H1 (cell line): ENCODE data around the gene PTPN22. TPM values are rescaled to one million over a fixed set of nuclear protein-coding genes. Genes with fewer than 3 reads are reported as not detected.

Experiments
- CTCF ChIA-PET: fragments of 300-600 bp; sonication (Branson Sonifier 250); formaldehyde crosslinking; loops from one replicate; lab custom pipeline; 2021; ENCODE audit not compliant: partially characterized antibody; lab: Charles Lee
- POLR2A ChIA-PET: fragments of 300-600 bp; sonication (Branson Sonifier 250); formaldehyde crosslinking; loops from one replicate; lab custom pipeline; 2021; ENCODE audit warnings: inconsistent platforms; ENCODE audit not compliant: partially characterized antibody; lab: Charles Lee
- DNase-seq, 2 experiments: peaks; one replicate each; pipeline versions ENCODE4 v3.0.0 to v3.0.0-alpha.2; 2010 to 2022; ENCODE audit warnings: low spot score in 2 of 2, low read depth in 1 of 2, mixed read lengths in 1 of 2
- FAIRE-seq: peaks from 2 replicates; lab custom pipeline; 2011; peaks lifted over from hg19 to GRCh38; lab: Jason Lieb, UNC
- H2AFZ ChIP-seq: 2 replicates; pipeline ENCODE4 v1.8.1; 2012; ENCODE audit warnings: low read length, inconsistent platforms
- H2AK5ac ChIP-seq: 2 replicates; pipeline ENCODE4 v1.6.1; 2013; ENCODE audit warnings: low read depth, low read length
- H2BK120ac ChIP-seq: replicated peaks from 2 replicates; pipeline ENCODE3; 2013; ENCODE audit warnings: low read depth, low read length, inconsistent platforms
- H2BK12ac ChIP-seq: 2 replicates; pipeline ENCODE4 v1.6.1; 2013; ENCODE audit warnings: low read depth, low read length
- H2BK15ac ChIP-seq: 2 replicates; pipeline ENCODE4 v1.6.1; 2013; ENCODE audit warnings: low read length
- H2BK20ac ChIP-seq: 2 replicates; pipeline ENCODE4 v1.6.1; 2013; ENCODE audit warnings: low read length
- H2BK5ac ChIP-seq: 2 replicates; pipeline ENCODE4 v1.6.1; 2013; ENCODE audit warnings: low read depth, low read length
- H3K14ac ChIP-seq: 2 replicates; pipeline ENCODE4 v1.6.1; 2013; ENCODE audit warnings: inconsistent platforms; ENCODE audit not compliant: insufficient read length
- H3K18ac ChIP-seq: 2 replicates; pipeline ENCODE4 v1.6.1; 2013; ENCODE audit warnings: low read length; ENCODE audit errors: extremely low read depth
- H3K23ac ChIP-seq: 2 replicates; pipeline ENCODE4 v1.6.1; 2013; ENCODE audit warnings: inconsistent platforms; ENCODE audit not compliant: insufficient read length
- H3K23me2 ChIP-seq: 2 replicates; pipeline ENCODE4 v1.6.1; 2013; ENCODE audit warnings: low read depth, low read length
- H3K27ac ChIP-seq: 2 replicates; pipeline ENCODE4 v1.6.1; 2011; ENCODE audit warnings: low read depth, low read length, inconsistent platforms
- H3K27me3 ChIP-seq, 4 experiments: replicated peaks in 1 of 4; 1 replicate in 1 of 4; 2 replicates in 3 of 4; pipeline versions ENCODE4 v1.6.1 to v1.8.1; 2011 to 2013; ENCODE audit warnings: low read length in 3 of 4, mild to moderate bottlenecking in 3 of 4, inconsistent platforms in 2 of 4, mixed read lengths in 2 of 4, moderate library complexity in 1 of 4; ENCODE audit not compliant: control insufficient read depth in 3 of 4, insufficient read depth in 3 of 4; ENCODE audit errors: extremely low read depth in 1 of 4
- H3K36me3 ChIP-seq, 4 experiments: 2 replicates each; pipeline versions ENCODE4 v1.6.1 to v1.8.1; 2011 to 2013; ENCODE audit warnings: mild to moderate bottlenecking in 4 of 4, low read length in 3 of 4, moderate library complexity in 2 of 4, control low read depth in 1 of 4, inconsistent platforms in 1 of 4; ENCODE audit not compliant: insufficient read depth in 4 of 4, control insufficient read depth in 2 of 4
- H3K4ac ChIP-seq: replicated peaks from 2 replicates; pipeline ENCODE3; 2013; ENCODE audit warnings: low read length, low read depth, mixed read lengths, inconsistent platforms; ENCODE audit not compliant: insufficient read length
- H3K4me1 ChIP-seq, 4 experiments: replicated peaks in 1 of 4; 1 replicate in 1 of 4; 2 replicates in 3 of 4; pipeline versions ENCODE4 v1.6.1 to v1.8.1; 2011 to 2013; ENCODE audit warnings: low read length in 3 of 4, inconsistent platforms in 2 of 4, mixed read lengths in 1 of 4; ENCODE audit not compliant: insufficient read depth in 4 of 4, control insufficient read depth in 3 of 4
- H3K4me2 ChIP-seq, 2 experiments: 2 replicates each; pipeline versions ENCODE4 v1.6.1 to v1.8.1; 2011 to 2013; ENCODE audit warnings: low read depth in 2 of 2, low read length in 2 of 2, control low read depth in 1 of 2, inconsistent platforms in 1 of 2, mild to moderate bottlenecking in 1 of 2; ENCODE audit not compliant: insufficient read depth in 1 of 2
- H3K4me3 ChIP-seq, 4 experiments: fragments of 200-600, 300-600 bp in 1 of 4; sonication (generic), shearing (Covaris generic), sonication (Bioruptor Twin) in 1 of 4; 2 replicates each; pipeline versions ENCODE4 v1.5.1 to v1.8.1; 2011 to 2016; ENCODE audit warnings: low read length in 4 of 4, low read depth in 3 of 4, control low read depth in 2 of 4, inconsistent platforms in 2 of 4, mild to moderate bottlenecking in 2 of 4, mixed read lengths in 1 of 4, moderate library complexity in 1 of 4; ENCODE audit not compliant: insufficient read depth in 2 of 4; ENCODE audit errors: extremely low read depth in 1 of 4
- H3K56ac ChIP-seq: replicated peaks from 2 replicates; pipeline ENCODE3; 2013; ENCODE audit warnings: low read depth, mild to moderate bottlenecking, mixed read lengths, low read length, inconsistent platforms; ENCODE audit not compliant: insufficient read length
- H3K79me1 ChIP-seq: 2 replicates; pipeline ENCODE4 v1.6.1; 2013; ENCODE audit warnings: low read depth, low read length, control low read depth
- H3K79me2 ChIP-seq, 2 experiments: 2 replicates each; pipeline versions ENCODE4 v1.6.1 to v1.8.1; 2012 to 2013; ENCODE audit warnings: low read length in 2 of 2, mild to moderate bottlenecking in 2 of 2, inconsistent platforms in 1 of 2; ENCODE audit not compliant: insufficient read depth in 2 of 2, control insufficient read depth in 1 of 2
- H3K9ac ChIP-seq, 4 experiments: replicated peaks in 1 of 4; 1 replicate in 1 of 4; 2 replicates in 3 of 4; pipeline versions ENCODE4 v1.6.1 to v1.8.1; 2011 to 2013; ENCODE audit warnings: low read depth in 3 of 4, low read length in 3 of 4, control low read depth in 2 of 4, mild to moderate bottlenecking in 2 of 4, moderate library complexity in 2 of 4, inconsistent platforms in 1 of 4; ENCODE audit errors: extremely low read depth in 1 of 4
- H3K9me3 ChIP-seq, 2 experiments: 2 replicates each; pipeline versions ENCODE4 v1.6.1 to v1.8.1; 2012 to 2013; ENCODE audit warnings: mild to moderate bottlenecking in 2 of 2, moderate library complexity in 2 of 2, control low read depth in 1 of 2, inconsistent platforms in 1 of 2, low read depth in 1 of 2, low read length in 1 of 2, mixed read lengths in 1 of 2; ENCODE audit not compliant: insufficient read depth in 2 of 2
- H4K20me1 ChIP-seq, 2 experiments: replicated peaks in 1 of 2; 2 replicates each; pipeline versions ENCODE3 to v1.8.1; 2011 to 2013; ENCODE audit warnings: inconsistent platforms in 2 of 2, low read length in 2 of 2, mild to moderate bottlenecking in 1 of 2; ENCODE audit not compliant: insufficient read depth in 2 of 2, control insufficient read depth in 1 of 2
- H4K5ac ChIP-seq: 2 replicates; pipeline ENCODE4 v1.6.1; 2013; ENCODE audit warnings: low read length, low read depth, mixed read lengths, inconsistent platforms; ENCODE audit not compliant: insufficient read length
- H4K8ac ChIP-seq: 2 replicates; pipeline ENCODE4 v1.8.0; 2013; ENCODE audit warnings: mild to moderate bottlenecking, moderate library complexity, low read length, inconsistent platforms; ENCODE audit not compliant: insufficient read depth; ENCODE audit errors: extremely low read depth
- H4K91ac ChIP-seq: replicated peaks from 2 replicates; pipeline ENCODE3; 2013; ENCODE audit warnings: low read length, mixed read lengths, inconsistent platforms; ENCODE audit not compliant: insufficient read length
- CBX5 ChIP-seq: fragments of 300-800, 300-1000 bp; sonication (generic); IDR thresholded peaks from 2 replicates; pipeline ENCODE4 v1.7.1; 2016; ENCODE audit warnings: antibody characterized with exemption, low read length, low read depth
- CHD1 ChIP-seq: IDR thresholded peaks from 2 replicates; pipeline ENCODE4 v1.6.1; 2012; ENCODE audit warnings: low read depth, low read length, improper control_type of control experiment
- CREB1 ChIP-seq: IDR thresholded peaks from 2 replicates; pipeline ENCODE4 v1.6.1; 2012; ENCODE audit warnings: inconsistent platforms
- E2F6 ChIP-seq: IDR thresholded peaks from 2 replicates; pipeline ENCODE4 v1.6.1; 2012; ENCODE audit warnings: inconsistent platforms
- RAD21 ChIP-seq, 2 experiments: IDR thresholded peaks in 1 of 2; conservative IDR thresholded peaks in 1 of 2; 2 replicates each; pipeline ENCODE4 v1.6.1; 2011; ENCODE audit warnings: low read depth in 2 of 2, low read length in 2 of 2, improper control_type of control experiment in 1 of 2, inconsistent platforms in 1 of 2, mild to moderate bottlenecking in 1 of 2, moderate library complexity in 1 of 2
- RBBP5 ChIP-seq: IDR thresholded peaks from 2 replicates; pipeline ENCODE4 v1.7.1; 2012; ENCODE audit warnings: low read depth, mild to moderate bottlenecking, inconsistent platforms, low read length, moderate library complexity, borderline replicate concordance
- RXRA ChIP-seq: IDR thresholded peaks from 2 replicates; pipeline ENCODE4 v1.6.1; 2011; ENCODE audit warnings: low read depth, mild to moderate bottlenecking, low read length, moderate library complexity; ENCODE audit not compliant: insufficient read depth
- SAP30 ChIP-seq: fragments of 300-600 bp; sonication (generic); IDR thresholded peaks from 2 replicates; pipeline ENCODE4 v1.7.1; 2012; ENCODE audit warnings: low read length, moderate library complexity, mild to moderate bottlenecking, inconsistent platforms; ENCODE audit not compliant: insufficient read depth, insufficient replicate concordance
- YY1 ChIP-seq: IDR thresholded peaks from 2 replicates; pipeline ENCODE4 v1.6.1; 2011; ENCODE audit warnings: low read depth, mild to moderate bottlenecking, low read length
- ZNF274 ChIP-seq: IDR thresholded peaks from 2 replicates; pipeline ENCODE4 v1.7.0; 2012; ENCODE audit warnings: low read length, borderline replicate concordance; ENCODE audit errors: extremely low read depth
- WGBS, 2 experiments: shearing (Covaris generic) in 1 of 2; methylation state at CpG; one replicate each; pipeline versions ENCODE4 v1.1.6 to v1.1.7; 2013 to 2015; ENCODE audit warnings: low lambda C conversion rate in 2 of 2, mixed read lengths in 2 of 2, inconsistent platforms in 1 of 2, low coverage in 1 of 2, missing lambda C conversion rate in 1 of 2; ENCODE audit not compliant: insufficient replicate concordance in 2 of 2, insufficient coverage in 1 of 2, insufficient read length in 1 of 2; ENCODE audit errors: extremely low coverage in 1 of 2, missing lambda C conversion rate in 1 of 2; 5-methylcytosine and 5-hydroxymethylcytosine counted together
- polyA plus RNA-seq, 7 experiments: library from polyadenylated mRNA; depleted of rRNA in 3 of 7; stranded (reverse) in 5 of 7; unstranded in 2 of 7; fragments of >200 nt in 5 of 7; fragments of 200-250 nt in 2 of 7; gene quantifications; 1 replicate in 5 of 7; 2 replicates in 1 of 7; 4 replicates in 1 of 7; pipeline versions ENCODE4 v1.2.1 to v1.2.3, GENCODE V29; 2011 to 2013; ENCODE audit warnings: missing spikeins in 2 of 7, mixed read lengths in 2 of 7
- total RNA-seq: library from RNA; stranded (reverse); fragmentation: NEBNext Ultra II Directional; extraction: Animal tissue kit (Norgen Biotek cat#: 25700); gene quantifications from 2 replicates; pipeline ENCODE4 v1.2.1, GENCODE V29; 2021

The PTPN22 gene
- total and polyA plus RNA-seq, 2 of the 8 experiments (the other 6 are each of a cell fraction or from before 2014, with no cell fraction given) = not detected

DNA sequence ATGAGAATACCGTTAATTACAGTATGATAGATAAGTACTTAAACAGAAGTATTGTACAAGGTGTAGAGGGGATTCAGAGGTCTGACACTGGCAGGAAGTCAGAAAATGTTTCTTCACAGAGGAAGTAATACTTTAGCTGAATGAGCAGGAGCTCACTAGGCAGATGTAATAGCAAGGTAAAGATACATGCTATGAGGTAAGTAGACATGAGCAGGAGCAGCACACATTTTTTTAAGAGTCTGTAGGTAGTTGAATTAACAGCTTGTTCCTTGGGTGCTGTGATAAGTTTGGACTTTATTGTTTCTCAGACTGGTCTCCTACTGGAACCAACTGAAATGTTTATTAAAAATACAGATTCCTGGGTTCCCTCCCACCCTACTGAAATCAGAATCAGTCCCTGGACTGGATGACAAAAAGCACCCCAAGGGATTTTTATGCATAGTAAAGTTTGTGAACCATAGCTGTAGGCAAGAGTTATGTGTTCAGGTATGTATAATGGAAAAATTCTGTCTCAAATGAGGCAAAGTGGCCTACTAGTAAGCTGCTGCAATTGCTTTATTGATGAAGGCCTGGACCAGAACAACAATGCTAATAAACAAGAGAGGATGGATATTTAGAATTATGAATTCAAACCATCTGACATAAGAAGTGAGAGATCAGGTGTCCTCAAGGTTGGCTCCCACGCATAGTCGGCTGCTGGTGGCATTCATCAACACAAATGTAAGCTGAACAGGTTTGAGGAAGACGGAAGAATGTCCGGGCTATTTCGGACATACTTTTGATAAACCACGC lies 32.2 kb upstream of the PTPN22 start:
- Histone ChIP-seq H3K18ac (no peak overlapping the region), H3K56ac (no peak overlapping the region), H2BK12ac (no peak overlapping the region), H3K79me1 (0 out of 2 replicates have a peak, but pooled peaks cover 2% of the 10 kb centered on the region), H3K23me2 (peaks cover 7% of the 10 kb centered on the region), H3K27ac (no peak overlapping the region), H4K20me1 (no peaks in the 10 kb centered on the region), H2BK5ac (no peak overlapping the region), H2AK5ac (no peak overlapping the region), H2AFZ (peak overlapping the region; percentile 96; the same call in 1 of the 2 replicates), H3K9ac (peak overlapping the region in 1 of 4 experiments; percentile 72; a peak in 2 of 7 replicates), H2BK20ac (no peak overlapping the region), H4K91ac (no peak overlapping the region), H4K5ac (no peak overlapping the region), H3K9me3 (no peaks in the 10 kb centered on the region), H3K23ac (no peak overlapping the region), H3K14ac (no peak overlapping the region), H3K4me3 (peak overlapping the region; percentile 73 to 99 (median 92); a peak in 7 of 8 replicates), H3K4me2 (peak overlapping the region; percentile 94 to 99), H4K8ac (no peak overlapping the region), H3K36me3 (peaks cover 0 to 20% (median 7%) of the 10 kb centered on the region in 4 experiments; a peak in 6 of 8 replicates), H3K79me2 (peaks cover 0 to 2% of the 10 kb centered on the region in 2 experiments; a peak in 1 of 4 replicates), H2BK120ac (no peak overlapping the region), H2BK15ac (no peak overlapping the region), H3K27me3 (no peaks in the 10 kb centered on the region), H3K4me1 (peaks cover 0 to 3% (median under 1%) of the 10 kb centered on the region in 4 experiments; a peak in 5 of 7 replicates), H3K4ac (no peak overlapping the region)
- CTCF ChIA-PET = interaction anchor here (0.5 to 3.7 kb wide), 8 partner anchors 10 to 144 kb away, joined by 3 to 20 read pairs (median 4); partner anchors contain the start of genes HIPK1 and PHTF1
- no peak for FAIRE-seq
- no peak for DNase-seq
- POLR2A ChIA-PET = interaction anchor here (0.9 to 3.8 kb wide), 11 partner anchors 8 to 144 kb away, joined by 3 to 66 read pairs (median 4); partner anchors contain the start of genes HIPK1, PHTF1 and RSBN1
- 67% methylated on average over 7 of the region's 7 CpGs; no CpG with 5 or more reads in 1 of the 2 experiments for WGBS, 2 experiments
- TF ChIP-seq RXRA (no peak), ZNF274 (no peak), SAP30 (no peak), CHD1 (no peak), RBBP5 (no peak), CREB1 (no peak), RAD21 (IDR thresholded peaks at IDR 0.05 in 1 of 2, conservative IDR thresholded peaks at IDR 0.05 in 1 of 2; ENCODE audit: low read depth in 2 of 2, low read length in 2 of 2) (no peak), YY1 (no peak), E2F6 (no peak), CBX5 (no peak)
